WI38 (cell line): ENCODE results near the gene TCF12.

Experiments
- H3K4me3 ChIP-seq: 2 replicates; pipeline ENCODE4 v1.5.1; 2011; ENCODE audit warnings: low read depth, mild to moderate bottlenecking, control low read depth, low read length
- TF ChIP-seq, protein P1 (sequence below): IDR thresholded peaks from 2 replicates; pipeline ENCODE4 v1.5.1; 2012; ENCODE audit warnings: low read depth, mild to moderate bottlenecking, control low read depth, low read length

TCF12 gene

DNA sequence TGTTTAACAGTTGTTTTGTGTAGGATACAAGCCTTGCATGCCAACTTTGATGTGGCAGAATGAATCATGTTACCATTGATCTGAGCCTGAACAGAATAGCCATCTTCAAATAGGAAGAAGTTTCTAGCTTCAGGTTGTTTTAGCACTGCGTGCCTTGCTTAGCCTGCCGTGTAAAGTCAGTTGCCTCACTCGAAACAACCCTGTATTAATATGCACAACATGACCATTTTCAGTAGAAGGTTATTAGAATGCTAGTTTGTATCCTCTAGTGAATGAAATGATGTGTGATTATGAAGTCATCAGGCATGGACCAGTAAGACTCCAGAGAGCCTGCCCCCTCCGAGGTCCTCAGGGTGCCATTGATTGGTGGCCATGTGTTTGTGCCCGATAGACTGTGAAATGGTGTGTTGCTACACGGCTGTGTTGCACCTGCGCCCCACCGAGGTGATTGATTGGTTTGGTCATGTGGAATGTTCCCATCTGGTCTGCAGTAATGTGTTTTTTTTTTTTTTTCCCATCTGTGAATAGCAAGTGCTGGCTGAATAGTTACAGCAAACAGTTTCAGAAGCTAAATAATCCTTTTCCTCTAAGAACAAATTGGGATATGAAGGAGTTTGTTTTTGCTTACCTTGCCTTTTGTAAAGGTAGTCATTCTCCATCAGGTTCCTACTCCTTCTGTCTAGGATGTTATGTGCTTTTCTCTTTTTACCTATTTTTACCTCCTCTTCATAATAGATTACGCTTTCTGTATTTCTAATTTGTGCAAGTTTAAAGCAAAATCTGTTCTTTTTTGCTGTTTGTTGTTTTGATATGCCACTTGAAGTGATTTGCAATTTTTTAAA lies 214.9 kb downstream of the TCF12 start:
- no peak overlapping the region for H3K4me3 ChIP-seq
- TF ChIP-seq, protein P1, sequence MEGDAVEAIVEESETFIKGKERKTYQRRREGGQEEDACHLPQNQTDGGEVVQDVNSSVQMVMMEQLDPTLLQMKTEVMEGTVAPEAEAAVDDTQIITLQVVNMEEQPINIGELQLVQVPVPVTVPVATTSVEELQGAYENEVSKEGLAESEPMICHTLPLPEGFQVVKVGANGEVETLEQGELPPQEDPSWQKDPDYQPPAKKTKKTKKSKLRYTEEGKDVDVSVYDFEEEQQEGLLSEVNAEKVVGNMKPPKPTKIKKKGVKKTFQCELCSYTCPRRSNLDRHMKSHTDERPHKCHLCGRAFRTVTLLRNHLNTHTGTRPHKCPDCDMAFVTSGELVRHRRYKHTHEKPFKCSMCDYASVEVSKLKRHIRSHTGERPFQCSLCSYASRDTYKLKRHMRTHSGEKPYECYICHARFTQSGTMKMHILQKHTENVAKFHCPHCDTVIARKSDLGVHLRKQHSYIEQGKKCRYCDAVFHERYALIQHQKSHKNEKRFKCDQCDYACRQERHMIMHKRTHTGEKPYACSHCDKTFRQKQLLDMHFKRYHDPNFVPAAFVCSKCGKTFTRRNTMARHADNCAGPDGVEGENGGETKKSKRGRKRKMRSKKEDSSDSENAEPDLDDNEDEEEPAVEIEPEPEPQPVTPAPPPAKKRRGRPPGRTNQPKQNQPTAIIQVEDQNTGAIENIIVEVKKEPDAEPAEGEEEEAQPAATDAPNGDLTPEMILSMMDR = no peak

DNA sequence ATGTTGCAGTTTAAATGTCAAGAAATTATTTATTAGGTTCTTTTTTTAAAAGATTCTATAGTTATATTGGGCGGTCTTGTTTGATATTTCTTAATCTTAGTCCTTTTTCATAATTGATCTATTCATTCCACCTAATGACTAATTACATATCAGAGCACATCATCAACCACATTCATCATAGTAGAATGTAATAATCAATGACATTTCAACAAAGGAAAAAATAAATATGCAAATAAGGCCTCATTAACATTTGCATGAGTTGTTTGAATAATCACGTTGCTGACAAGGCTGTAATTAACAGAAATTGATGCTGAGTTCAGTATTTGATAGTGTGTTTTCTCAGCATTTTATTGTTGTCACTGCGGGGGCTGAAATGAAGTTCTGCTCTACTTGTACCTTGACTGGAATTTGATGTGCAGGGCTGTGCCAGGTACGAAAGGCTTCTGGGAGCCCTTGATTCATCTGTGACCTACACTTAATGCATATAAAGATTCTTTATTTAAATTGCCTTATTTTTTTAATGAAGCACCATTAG lies 215.7 kb downstream of the TCF12 start:
- no peak overlapping the region for H3K4me3 ChIP-seq
- TF ChIP-seq, protein P1 = no peak

DNA sequence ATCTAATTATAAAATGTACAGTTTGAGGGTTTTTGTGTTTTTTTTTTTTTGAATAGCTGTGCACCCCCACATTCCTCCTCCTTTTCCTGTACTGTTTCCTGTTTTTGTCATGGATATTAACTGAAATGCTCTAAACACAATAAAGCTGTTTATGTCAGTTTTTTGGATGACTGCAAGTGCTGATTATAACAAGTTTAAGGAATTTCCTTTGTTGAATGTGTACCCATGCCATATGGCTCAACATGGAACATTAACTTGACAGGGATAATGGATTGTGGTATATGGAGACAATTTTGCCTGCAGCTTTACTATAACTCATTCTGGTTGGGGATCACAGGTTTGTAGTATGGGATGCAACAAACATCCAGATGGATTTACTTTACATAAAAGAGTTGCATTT lies 216.4 kb downstream of the TCF12 start:
- TF ChIP-seq, protein P1 = no peak
- no peak overlapping the region for H3K4me3 ChIP-seq

DNA sequence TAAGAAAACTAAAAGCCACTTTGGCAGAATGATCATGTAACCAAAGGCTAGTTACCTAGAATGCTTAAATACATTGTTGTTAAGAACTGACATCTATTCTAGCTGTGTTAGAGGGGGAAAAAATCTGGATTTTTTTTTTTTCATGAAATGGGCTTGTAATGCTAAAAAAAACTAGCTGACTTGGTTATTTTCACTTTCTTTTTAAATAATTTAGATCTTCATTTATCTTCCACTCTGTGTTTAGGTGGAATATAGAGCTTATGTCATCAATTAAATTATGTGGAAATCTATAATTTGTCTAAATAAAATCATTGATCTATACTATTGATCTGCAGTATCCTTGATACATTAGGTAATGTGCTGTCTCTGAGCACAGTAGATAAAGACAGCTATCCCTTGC lies 217.4 kb downstream of the TCF12 start:
- 0 out of 2 replicates have a peak overlapping the region, but pooled peaks have one; percentile 9 for H3K4me3 ChIP-seq
- TF ChIP-seq, protein P1 = no peak

DNA sequence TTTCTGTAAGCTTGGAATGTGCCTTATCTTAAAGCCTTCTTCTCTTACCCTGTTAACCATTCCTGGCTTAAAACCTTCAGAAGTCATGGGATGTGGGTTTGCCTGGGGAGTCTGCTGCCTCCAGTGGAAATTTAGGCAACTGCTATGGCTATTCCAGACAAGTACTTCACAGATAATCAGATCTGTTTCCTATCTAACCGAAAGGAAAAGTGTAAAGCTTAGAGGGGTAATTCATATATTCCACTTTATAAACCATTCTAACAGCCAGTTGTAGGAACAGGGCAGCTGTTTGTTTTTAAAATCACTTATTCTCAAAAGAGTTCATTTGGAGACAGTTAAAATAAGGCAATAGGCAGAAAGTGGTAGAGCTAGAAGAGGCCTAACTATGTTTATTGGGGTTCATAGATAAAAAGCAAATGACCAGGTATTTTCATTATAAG lies 219.9 kb downstream of the TCF12 start:
- no peak overlapping the region for H3K4me3 ChIP-seq
- TF ChIP-seq, protein P1 = peak; percentile 79

DNA sequence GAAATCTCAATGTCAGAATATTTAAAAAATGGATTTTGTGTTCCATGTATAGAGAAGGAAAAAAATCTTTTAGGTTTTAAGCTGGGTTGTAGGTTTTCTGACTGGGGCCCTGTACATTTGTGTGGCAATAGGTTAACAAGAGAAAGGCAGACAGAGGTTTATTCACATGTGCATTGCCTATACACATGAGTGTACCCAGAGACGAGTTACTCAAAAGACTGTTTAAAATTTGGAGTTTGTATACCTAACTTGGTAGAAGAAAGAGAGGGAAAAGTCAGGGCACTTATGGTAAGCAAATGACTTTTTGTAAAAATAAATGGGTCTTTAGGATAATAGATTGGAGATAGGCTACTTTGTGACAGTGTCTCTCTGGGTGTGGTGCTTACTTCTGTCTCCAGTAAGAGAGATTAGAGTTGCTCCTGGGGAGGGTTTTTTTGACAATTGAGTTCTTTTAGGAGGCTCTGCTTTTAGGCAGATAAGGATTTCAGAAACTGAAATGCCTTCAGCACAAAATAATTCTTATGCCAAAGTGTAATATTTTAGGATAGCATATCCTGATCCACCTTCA lies 225.2 kb downstream of the TCF12 start:
- no peak overlapping the region for H3K4me3 ChIP-seq
- TF ChIP-seq, protein P1 = no peak

DNA sequence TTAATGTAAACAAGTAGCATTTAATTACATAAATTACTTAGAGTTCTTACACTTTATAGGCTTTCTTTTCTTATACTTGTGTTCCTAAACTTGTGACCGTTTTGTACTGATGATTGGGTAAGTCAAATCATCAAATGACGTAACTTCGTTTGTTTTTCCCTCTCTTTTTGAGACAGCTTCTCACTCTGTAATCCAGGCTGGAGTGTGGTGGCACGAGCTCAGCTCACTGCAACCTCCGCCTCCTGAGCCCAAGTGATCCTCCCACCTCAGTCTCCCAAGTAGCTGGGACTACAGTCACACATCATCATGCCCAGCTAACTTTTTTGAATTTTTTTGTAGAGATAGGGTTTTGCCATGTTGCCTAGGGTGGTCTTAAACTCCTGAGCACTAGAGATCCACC lies 226.0 kb downstream of the TCF12 start:
- no peak overlapping the region for H3K4me3 ChIP-seq
- TF ChIP-seq, protein P1 = no peak
